T-helper 17 cell (primary cell): Measurements from ENCODE around the gene MTHFS. TPM values are rescaled to one million over a fixed set of nuclear protein-coding genes. Genes with fewer than 3 reads are reported as not detected.
A peak's percentile ranks its signal among the peaks of the same experiment; 100 is the strongest.
"Not testable (repeated sequence)": the region's sequence is repeated elsewhere in the genome, so short reads cannot be mapped to it uniquely, and the experiment has no call there.

ENCODE experiments used
- ATAC-seq: fragments of 150-1000 bp; cut with Tn5 transposase; 2 replicates; pipeline ENCODE4 v1.10.0; 2021; ENCODE audit warnings: mild to moderate bottlenecking, moderate library complexity
- DNase-seq, 3 donors: peaks; one replicate each; pipeline versions ENCODE4 v3.0.0 to v3.0.0-alpha.2; 2020 to 2021
- H3K9me3 ChIP-seq: one replicate; pipeline ENCODE4 v1.7.0; 2013; ENCODE audit warnings: low read length, mild to moderate bottlenecking; ENCODE audit not compliant: control insufficient read depth, poor library complexity, severe bottlenecking
- H3K27ac Mint-ChIP-seq: one replicate; pipeline ENCODE4 v1.8.0; 2022; ENCODE audit warnings: mild to moderate bottlenecking, moderate library complexity, mixed read lengths
- H3K27me3 Mint-ChIP-seq: one replicate; pipeline ENCODE4 v1.8.0; 2022; ENCODE audit warnings: mixed read lengths
- H3K36me3 Mint-ChIP-seq: one replicate; pipeline ENCODE4 v1.8.0; 2022; ENCODE audit warnings: low read depth, mixed read lengths
- H3K4me1 Mint-ChIP-seq: one replicate; pipeline ENCODE4 v1.8.0; 2022; ENCODE audit warnings: mild to moderate bottlenecking, mixed read lengths
- H3K4me3 Mint-ChIP-seq: one replicate; pipeline ENCODE4 v1.8.0; 2022; ENCODE audit warnings: mild to moderate bottlenecking, moderate library complexity, mixed read lengths
- total RNA-seq, 4 donors: library from RNA in 2 of 4; stranded (reverse) in 2 of 4; gene quantifications; one replicate each; pipeline ENCODE4 v1.2.3 and lab custom pipeline; 2022 to 2026

Gene MTHFS
- 10 to 100 TPM; 14.3 to 17.1 TPM for total RNA-seq
- total RNA-seq (lab: John Stamatoyannopoulos, UW) = 1.0 to 1.3 reads per million in 2 donors

DNA sequence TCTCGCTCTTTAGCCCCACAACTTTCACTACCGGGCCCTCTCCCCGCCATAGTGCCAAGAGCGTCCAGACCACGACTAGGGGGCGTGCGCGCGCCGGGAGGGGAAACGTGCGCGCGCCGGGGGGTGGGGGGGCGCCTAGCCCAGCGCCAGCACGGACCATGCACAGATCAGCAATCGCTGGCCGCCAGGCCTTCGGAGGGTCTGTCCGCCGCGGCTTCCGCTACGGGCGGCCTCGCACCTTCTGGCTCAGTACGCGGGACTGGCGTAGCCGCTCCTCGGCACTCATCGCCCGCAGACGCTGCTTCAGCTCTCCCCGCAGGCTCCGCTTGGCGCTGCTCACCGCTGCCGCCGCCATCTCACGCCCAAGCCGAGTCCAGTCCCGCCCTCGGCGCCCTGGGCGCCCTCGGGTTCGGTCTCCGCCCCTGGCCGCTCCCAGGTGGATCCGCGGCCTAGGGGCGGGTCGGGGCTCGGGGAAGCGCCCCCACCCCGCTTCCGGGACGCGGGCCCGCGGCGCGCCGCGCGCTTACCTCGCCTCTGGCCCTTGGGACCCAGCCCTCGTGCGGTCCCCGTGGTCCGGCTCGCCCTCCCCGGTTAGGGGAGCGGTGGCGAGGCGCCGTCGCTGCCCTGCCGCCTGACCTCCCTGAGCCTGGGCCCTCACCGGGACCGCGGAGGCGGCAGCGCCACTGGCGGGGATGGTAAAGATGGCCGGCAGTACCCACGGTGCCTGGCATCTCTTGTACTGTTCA, at the start of gene MTHFS:
TSS of gene MTHFS (minus strand) at position 381 of the 746 bp plus-strand sequence. CDS start at position 355, 26 bp downstream.
- Mint-ChIP-seq H3K36me3 (no peaks in the 10 kb centered on the region), H3K4me1 (peaks cover 30% of the 10 kb centered on the region), H3K27ac (peak within 1 kb of the TSS; percentile 96), H3K4me3 (peak within 1 kb of the TSS; percentile 90), H3K27me3 (no peaks in the 10 kb centered on the region)
- DNase-seq (peak; percentile 68 to 71 (median 71)), ATAC-seq (peak; percentile 90)
- H3K9me3 ChIP-seq = no peaks in the 10 kb centered on the region

DNA sequence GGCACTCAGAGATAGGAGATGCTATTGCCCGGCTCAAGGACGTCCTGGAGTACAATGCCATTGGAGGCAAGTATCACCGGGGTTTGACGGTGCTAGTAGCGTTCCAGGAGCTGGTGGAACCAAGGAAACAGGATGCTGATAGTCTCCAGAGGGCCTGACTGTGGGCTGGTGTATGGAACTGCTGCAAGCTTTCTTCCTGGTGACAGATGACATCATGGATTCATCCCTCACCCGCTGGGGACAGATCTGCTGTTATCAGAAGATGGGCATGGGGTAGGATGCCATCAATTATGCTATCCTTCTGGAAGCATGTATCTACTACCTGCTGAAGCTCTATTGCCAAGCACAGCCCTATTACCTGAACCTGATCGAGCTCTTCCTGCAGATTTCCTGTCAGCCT, 47.8 kb upstream of the MTHFS start:
- H3K9me3 ChIP-seq = no peaks in the 10 kb centered on the region
- H3K36me3 Mint-ChIP-seq = no peaks in the 10 kb centered on the region
- H3K27ac Mint-ChIP-seq = no peak overlapping the region
- no peak overlapping the region for H3K4me3 Mint-ChIP-seq
- peaks cover 4% of the 10 kb centered on the region for H3K27me3 Mint-ChIP-seq
- ATAC-seq (no peak), DNase-seq (no peak)
- H3K4me1 Mint-ChIP-seq = peaks cover 2% of the 10 kb centered on the region

DNA sequence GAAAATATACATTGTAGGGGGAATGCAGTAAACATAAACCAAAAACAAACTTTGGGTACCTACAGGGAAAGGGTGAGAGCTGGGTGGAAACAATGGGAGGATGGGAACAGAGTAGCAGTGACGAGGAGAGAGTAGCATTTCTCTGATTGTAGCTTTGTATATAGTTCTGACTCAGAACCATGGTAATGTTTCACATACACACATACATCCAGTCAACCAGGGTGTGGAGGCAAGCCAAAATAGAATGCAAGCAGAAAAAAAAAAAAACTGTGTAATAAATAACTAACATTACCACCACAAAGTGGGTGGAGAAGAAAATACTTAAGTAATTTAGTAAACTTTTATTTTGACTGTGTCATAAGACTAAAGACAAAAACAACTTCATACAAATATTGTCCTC, 47.0 kb upstream of the MTHFS start:
- H3K9me3 ChIP-seq = no peaks in the 10 kb centered on the region
- DNase-seq (no peak), ATAC-seq (no peak)

DNA sequence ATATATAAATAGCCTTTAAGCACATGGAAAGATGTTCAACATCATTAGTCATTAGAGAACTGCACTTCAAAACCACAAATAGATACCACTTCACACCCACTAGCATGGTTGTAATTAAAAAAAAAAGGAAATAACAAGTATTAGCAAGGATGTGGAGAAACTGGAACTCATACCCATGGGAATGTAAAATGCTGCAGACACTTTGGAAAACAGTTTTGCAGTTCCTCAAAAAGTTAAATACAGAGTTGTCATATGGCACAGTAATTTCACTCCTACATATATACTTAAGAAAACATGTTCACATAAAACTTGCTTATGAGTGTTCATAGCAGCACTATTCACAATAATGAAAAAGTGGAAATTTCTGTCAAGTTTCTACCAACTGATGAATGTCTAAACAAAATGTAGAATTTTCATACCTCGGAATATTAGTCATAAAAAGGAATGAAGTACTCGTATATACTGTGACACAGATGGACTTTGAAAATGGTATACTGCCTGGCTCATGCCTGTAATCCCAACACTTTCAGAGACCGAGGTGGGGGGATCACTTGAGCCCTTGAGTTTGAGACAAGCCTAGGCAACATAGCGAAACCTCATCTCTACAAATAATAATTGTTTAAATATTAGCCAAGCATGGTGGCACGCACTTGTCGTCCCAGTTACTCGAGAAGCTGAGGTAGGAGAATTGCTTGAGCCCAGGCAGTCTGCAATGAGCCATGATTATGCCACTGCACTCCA, 46.1 kb upstream of the MTHFS start:
- H3K27ac Mint-ChIP-seq = no peak overlapping the region
- no peaks in the 10 kb centered on the region for H3K36me3 Mint-ChIP-seq
- no peaks in the 10 kb centered on the region for H3K9me3 ChIP-seq
- H3K27me3 Mint-ChIP-seq = peaks cover 4% of the 10 kb centered on the region
- H3K4me1 Mint-ChIP-seq = no peaks in the 10 kb centered on the region
- DNase-seq (no peak), ATAC-seq (no peak)
- no peak overlapping the region for H3K4me3 Mint-ChIP-seq

More for the DNA sequence above, 47.0 kb upstream of the MTHFS start:
- Mint-ChIP-seq H3K27ac (no peak overlapping the region), H3K4me3 (no peak overlapping the region), H3K4me1 (peaks cover 1% of the 10 kb centered on the region), H3K36me3 (no peaks in the 10 kb centered on the region), H3K27me3 (peaks cover 4% of the 10 kb centered on the region)

DNA sequence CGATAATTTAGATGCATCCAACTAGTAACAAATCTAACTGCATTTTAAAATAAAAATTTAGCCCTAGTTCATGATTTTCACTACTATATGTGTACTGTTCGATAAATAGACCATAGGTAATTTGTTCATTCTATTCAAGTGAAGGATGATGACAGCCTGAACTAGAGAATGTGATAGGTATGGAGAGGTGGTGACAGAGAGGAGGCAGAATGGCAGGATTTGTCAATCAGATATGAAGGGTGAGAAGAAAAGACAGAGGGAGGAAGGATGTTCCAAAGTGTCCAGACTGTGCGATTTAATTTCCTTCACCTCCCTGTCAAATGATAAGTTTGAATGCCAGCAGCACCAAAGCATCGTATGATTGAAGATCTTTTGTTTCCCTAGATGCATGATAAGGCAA, 42.6 kb upstream of the MTHFS start:
- Mint-ChIP-seq H3K4me1 (no peaks in the 10 kb centered on the region), H3K27me3 (peaks cover 25% of the 10 kb centered on the region), H3K27ac (no peak overlapping the region), H3K4me3 (no peak overlapping the region), H3K36me3 (peaks cover 3% of the 10 kb centered on the region)
- H3K9me3 ChIP-seq = no peaks in the 10 kb centered on the region
- DNase-seq (no peak), ATAC-seq (no peak)

DNA sequence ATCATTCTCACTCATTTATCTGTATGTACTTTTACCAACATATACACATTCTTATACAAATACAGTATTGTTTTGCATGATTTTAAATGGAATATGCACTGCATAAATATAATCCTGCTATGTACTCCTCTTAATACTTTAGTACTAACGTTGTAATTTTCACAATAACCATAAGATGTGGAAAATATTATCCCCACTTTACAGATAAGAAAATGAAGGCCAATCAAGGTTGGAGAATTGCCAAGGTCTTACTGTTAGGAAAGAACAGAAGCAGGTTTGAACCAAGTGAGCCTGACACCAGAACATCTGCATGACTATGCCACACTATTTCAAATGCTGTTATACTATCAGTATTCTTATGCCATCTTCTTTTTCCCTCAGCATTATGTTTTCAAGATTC, 41.3 kb upstream of the MTHFS start:
- H3K4me1 Mint-ChIP-seq = no peaks in the 10 kb centered on the region
- H3K36me3 Mint-ChIP-seq = peaks cover 3% of the 10 kb centered on the region
- H3K27ac Mint-ChIP-seq = no peak overlapping the region
- ATAC-seq = no peak
- peaks cover 34% of the 10 kb centered on the region for H3K27me3 Mint-ChIP-seq
- DNase-seq = no peak
- no peak overlapping the region for H3K4me3 Mint-ChIP-seq
- no peaks in the 10 kb centered on the region for H3K9me3 ChIP-seq

DNA sequence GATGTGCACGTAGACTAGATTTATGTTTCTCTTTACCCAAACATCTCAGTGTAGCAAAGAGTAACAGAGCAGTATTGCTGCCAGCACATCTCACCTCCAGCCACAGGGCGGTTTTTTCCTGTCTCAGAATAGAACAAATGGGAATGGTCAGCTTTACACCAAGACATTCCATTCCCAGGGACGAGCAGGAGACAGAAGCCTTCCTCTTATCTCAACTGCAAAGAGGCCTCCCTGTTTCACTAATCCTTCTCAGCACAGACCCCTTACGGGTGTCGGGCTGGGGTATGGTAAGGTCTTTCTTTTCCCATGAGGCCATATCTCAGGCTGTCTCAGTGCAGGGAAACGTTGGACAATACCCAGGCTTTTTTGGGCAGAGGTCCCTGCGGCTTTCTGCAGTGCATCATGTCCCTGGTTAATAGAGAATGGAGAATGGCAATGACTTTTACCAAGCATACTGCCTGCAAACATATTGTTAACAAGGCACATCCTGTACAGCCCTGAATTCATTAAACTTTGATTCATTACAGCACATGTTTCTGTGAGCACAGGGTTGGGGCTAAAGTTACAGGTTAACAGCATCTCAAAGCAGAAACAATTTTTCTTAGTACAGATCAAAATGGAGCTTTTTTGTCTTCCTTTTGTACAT, 38.9 kb upstream of the MTHFS start:
- ATAC-seq, H3K27ac Mint-ChIP-seq, H3K36me3 Mint-ChIP-seq: not testable (repeated sequence)

DNA sequence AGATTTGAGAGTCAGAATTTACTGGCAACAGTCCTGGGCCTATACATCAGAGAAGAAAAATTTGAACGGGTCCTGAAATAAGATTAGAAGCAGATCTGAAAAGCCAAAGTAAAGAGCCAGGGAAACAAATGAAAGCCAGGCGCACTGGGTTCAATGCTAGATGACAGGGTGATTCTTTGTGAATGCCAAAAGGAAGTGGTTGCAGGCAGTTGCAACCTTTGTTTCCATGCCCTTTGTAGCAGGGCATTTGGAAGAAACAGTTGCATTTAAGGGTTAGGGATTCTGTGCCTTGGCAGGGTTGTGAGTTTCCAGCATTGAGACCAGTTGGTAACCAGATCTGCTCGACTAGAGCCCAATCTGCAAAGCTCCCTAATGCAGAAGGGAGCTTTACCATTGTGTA, 36.4 kb upstream of the MTHFS start:
- DNase-seq (no peak), ATAC-seq (no peak)
- H3K9me3 ChIP-seq = no peaks in the 10 kb centered on the region
- H3K36me3 Mint-ChIP-seq = peaks cover 3% of the 10 kb centered on the region
- H3K4me3 Mint-ChIP-seq = no peak overlapping the region
- no peak overlapping the region for H3K27ac Mint-ChIP-seq
- no peaks in the 10 kb centered on the region for H3K4me1 Mint-ChIP-seq
- peaks cover 57% of the 10 kb centered on the region for H3K27me3 Mint-ChIP-seq

More for the DNA sequence above, 38.9 kb upstream of the MTHFS start:
- H3K27me3 Mint-ChIP-seq = peaks cover 56% of the 10 kb centered on the region
- not testable (repeated sequence) for H3K4me1 Mint-ChIP-seq, H3K9me3 ChIP-seq, H3K4me3 Mint-ChIP-seq, DNase-seq

DNA sequence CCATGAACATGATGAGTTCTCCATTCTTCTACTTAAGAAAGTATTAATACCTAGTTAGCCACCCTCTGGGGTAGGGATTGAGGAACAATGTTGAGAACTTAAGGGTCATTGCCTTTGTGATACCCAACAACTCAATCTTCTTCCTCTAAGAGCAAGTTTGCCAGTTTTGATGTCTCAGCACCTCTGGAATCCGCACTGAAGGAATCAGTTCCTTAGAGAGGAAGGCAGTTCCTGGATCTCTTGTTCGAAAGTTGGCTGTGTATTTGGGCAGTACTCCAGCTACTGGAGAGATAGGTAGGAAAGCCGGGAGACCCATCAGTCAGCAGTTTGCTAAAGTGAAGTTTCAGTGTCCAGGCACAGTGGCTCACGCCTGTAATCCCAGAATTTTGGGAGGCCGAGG, 35.6 kb upstream of the MTHFS start:
- DNase-seq = no peak
- Mint-ChIP-seq H3K27me3 (peaks cover 57% of the 10 kb centered on the region), H3K36me3 (peaks cover 3% of the 10 kb centered on the region), H3K27ac (peak overlapping the region; percentile 3), H3K4me1 (no peaks in the 10 kb centered on the region), H3K4me3 (no peak overlapping the region)
- H3K9me3 ChIP-seq = no peaks in the 10 kb centered on the region
- ATAC-seq = no peak

DNA sequence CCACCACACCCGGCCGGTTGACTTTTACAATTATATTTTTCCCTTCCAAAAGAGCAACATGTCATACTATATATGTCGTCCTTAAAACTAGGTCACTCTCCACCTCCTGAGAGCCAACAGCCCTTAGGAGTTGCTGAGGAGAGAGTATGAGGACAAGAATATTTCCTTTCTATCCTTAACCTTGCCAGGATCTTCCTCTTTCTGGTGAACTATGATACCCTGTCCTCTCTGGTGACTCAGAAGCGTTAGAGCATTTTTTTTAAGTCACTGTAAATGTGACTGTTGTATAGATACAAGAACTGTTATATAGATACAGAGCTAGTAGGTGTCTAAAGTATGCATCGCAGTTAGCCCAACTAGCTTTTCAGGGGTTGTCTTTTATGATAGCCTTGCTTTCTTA, 33.7 kb upstream of the MTHFS start:
- ATAC-seq (no peak), DNase-seq (no peak)
- Mint-ChIP-seq H3K4me1 (no peaks in the 10 kb centered on the region), H3K36me3 (no peaks in the 10 kb centered on the region), H3K27me3 (peaks cover 45% of the 10 kb centered on the region), H3K27ac (no peak overlapping the region), H3K4me3 (no peak overlapping the region)
- no peaks in the 10 kb centered on the region for H3K9me3 ChIP-seq

DNA sequence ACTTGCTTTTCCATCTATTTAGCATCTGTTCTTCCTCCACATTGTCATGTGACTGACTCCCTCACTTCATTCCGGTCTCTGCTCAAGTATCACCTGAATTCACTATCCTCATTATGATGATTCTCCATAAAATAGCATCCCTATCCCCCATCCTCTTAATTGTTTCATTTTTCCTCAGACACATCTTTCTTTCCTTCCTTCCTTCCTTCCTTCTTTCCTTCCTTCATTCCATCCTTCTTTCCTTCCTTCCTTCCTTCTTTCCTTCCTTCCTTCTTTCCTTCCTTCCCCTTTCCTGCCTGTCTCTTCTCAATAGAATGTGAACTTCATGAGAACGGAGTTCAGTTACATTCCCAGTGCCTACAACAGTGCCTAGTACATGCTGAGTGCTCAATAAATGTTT, 32.6 kb upstream of the MTHFS start:
- H3K4me1 Mint-ChIP-seq = no peaks in the 10 kb centered on the region
- peaks cover 36% of the 10 kb centered on the region for H3K27me3 Mint-ChIP-seq
- no peaks in the 10 kb centered on the region for H3K9me3 ChIP-seq
- H3K36me3 Mint-ChIP-seq = no peaks in the 10 kb centered on the region
- no peak for DNase-seq
- H3K27ac Mint-ChIP-seq = no peak overlapping the region
- no peak for ATAC-seq
- H3K4me3 Mint-ChIP-seq = no peak overlapping the region

DNA sequence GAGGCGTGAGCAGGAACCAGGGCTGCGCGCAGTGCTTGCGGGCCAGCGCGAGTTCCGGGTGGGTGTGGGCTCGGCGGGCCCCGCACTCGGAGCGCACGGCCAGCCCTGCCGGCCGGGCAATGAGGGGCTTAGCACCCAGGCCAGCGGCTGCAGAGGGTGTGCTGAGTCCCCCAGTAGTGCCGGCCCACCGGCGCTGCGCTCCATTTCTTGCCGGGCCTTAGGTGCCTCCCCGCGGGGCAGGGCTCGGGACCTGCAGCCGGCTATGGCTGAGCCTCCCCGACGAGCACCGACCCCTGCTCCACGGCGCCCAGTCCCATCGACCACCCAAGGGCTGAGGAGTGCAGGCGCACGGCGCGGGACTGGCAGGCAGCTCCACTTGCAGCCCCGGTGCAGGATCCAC, 29.3 kb upstream of the MTHFS start:
- DNase-seq, ATAC-seq, H3K27ac Mint-ChIP-seq, H3K27me3 Mint-ChIP-seq, H3K36me3 Mint-ChIP-seq, H3K9me3 ChIP-seq, H3K4me3 Mint-ChIP-seq: not testable (repeated sequence)
- peaks cover 12% of the 10 kb centered on the region for H3K4me1 Mint-ChIP-seq

DNA sequence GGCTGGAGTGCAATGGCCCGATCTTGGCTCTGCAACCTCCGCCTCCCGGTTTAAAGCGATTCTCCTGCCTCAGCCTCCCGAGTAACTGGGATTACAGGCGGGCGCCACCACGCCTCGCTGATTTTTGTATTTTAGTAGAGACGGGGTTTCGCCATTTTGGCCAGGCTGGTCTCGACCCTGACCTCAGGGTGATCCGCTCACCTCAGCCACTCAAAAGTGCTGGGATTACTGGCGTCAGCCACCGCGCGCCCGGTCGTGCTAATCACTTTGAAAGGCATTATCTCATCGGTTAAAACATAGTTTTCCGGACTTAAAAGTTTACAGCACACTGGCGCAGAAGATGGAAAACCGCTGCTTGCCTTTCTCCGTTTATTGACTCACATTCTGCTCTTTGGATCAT, 27.6 kb upstream of the MTHFS start:
- H3K4me3 Mint-ChIP-seq = peak overlapping the region; percentile 96
- H3K9me3 ChIP-seq = no peaks in the 10 kb centered on the region
- H3K27ac Mint-ChIP-seq = peak overlapping the region; percentile 93
- peaks cover 8% of the 10 kb centered on the region for H3K36me3 Mint-ChIP-seq
- peaks cover 12% of the 10 kb centered on the region for H3K4me1 Mint-ChIP-seq
- DNase-seq = no peak
- no peaks in the 10 kb centered on the region for H3K27me3 Mint-ChIP-seq
- ATAC-seq = no peak
